ENCODE measurements around the gene TTC39A. TPM values are rescaled to one million over a fixed set of nuclear protein-coding genes. Genes with fewer than 3 reads are reported as not detected.

The TTC39A gene
- total RNA-seq, 1 donor from 2014 or later, result 21.3 TPM

DNA sequence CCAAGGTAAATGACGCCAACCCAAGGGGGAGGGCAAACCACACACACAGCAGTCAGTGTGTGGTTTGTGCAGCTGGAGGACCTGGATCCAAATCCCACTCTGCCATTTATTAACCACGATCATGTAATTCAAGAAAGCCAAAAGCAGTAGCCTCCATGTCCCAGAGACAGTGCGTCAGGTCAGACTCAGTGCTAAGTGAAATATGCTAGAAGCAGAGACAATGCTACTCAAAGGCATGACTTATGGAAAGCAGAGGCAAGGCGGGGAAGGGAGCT, 13.6 kb downstream of the TTC39A start:
- TF ChIP-seq, protein P1, sequence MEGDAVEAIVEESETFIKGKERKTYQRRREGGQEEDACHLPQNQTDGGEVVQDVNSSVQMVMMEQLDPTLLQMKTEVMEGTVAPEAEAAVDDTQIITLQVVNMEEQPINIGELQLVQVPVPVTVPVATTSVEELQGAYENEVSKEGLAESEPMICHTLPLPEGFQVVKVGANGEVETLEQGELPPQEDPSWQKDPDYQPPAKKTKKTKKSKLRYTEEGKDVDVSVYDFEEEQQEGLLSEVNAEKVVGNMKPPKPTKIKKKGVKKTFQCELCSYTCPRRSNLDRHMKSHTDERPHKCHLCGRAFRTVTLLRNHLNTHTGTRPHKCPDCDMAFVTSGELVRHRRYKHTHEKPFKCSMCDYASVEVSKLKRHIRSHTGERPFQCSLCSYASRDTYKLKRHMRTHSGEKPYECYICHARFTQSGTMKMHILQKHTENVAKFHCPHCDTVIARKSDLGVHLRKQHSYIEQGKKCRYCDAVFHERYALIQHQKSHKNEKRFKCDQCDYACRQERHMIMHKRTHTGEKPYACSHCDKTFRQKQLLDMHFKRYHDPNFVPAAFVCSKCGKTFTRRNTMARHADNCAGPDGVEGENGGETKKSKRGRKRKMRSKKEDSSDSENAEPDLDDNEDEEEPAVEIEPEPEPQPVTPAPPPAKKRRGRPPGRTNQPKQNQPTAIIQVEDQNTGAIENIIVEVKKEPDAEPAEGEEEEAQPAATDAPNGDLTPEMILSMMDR (conservative IDR thresholded peaks at IDR 0.05; ENCODE audit: low read depth, low read length), result no peak
- no peak for DNase-seq (ENCODE audit: low read depth)
- no peak overlapping the region for H3K4me3 ChIP-seq (ENCODE audit: low read depth, low read length)

DNA sequence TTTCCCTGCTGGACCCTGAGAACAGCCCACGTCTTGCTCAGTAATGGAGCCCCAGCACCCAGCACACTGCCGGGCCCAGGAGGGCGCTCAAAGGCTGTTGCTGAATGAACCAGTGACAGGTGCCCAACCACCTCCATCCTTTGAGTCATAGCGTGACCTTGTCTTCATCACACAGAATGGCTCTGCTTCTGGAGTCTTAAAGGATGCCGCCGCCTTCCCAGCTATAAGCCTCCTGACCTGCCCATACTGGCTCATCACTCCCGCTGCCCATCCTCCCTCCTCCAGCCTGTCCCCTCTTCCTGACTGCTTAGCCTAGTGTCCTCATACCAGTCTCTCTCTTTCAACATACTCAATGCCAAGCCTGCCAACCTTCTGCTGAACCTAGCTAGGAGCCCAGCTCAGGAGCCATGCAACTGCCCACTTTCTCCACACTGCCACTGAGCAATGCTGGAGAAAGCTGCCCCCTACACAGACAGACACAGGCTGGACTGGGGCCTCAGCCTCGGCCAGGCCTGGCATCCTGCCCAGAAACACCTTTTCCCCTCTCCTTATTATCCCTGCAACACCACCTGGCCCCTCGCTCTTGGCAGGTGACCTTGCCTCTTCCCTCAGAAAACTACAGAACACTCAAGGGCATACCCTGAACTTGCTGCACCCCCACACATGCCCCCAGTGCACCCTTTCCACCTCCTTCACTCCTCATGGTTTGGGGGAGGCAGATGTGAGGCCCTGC, 14.1 kb downstream of the TTC39A start:
- DNase-seq (ENCODE audit: low read depth), result no peak
- no peak overlapping the region for H3K4me3 ChIP-seq (ENCODE audit: low read depth, low read length)
- TF ChIP-seq, protein P1 (conservative IDR thresholded peaks at IDR 0.05; ENCODE audit: low read depth, low read length), result no peak

DNA sequence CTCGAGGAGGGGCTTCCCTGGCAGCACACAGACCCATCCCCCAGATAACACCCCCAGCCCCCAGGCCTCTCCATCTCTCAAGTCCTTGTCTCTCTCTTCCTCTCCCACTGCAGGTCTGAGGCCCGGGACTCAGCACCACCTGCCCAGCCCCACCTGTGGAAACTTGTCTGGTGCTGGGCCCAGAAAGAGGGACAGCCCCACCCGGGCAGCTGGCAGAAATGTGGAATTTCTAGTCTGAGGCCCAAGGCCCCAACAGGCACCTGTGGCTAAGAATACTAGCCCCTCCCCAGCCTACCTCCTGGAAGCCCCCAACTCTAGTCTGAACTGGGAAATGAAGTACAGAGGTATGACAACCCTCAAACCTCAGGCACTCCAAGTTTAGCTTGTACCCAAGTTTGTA, 15.4 kb downstream of the TTC39A start:
- no peak for DNase-seq (ENCODE audit: low read depth)
- TF ChIP-seq, protein P1 (conservative IDR thresholded peaks at IDR 0.05; ENCODE audit: low read depth, low read length), result no peak
- no peak overlapping the region for H3K4me3 ChIP-seq (ENCODE audit: low read depth, low read length)

DNA sequence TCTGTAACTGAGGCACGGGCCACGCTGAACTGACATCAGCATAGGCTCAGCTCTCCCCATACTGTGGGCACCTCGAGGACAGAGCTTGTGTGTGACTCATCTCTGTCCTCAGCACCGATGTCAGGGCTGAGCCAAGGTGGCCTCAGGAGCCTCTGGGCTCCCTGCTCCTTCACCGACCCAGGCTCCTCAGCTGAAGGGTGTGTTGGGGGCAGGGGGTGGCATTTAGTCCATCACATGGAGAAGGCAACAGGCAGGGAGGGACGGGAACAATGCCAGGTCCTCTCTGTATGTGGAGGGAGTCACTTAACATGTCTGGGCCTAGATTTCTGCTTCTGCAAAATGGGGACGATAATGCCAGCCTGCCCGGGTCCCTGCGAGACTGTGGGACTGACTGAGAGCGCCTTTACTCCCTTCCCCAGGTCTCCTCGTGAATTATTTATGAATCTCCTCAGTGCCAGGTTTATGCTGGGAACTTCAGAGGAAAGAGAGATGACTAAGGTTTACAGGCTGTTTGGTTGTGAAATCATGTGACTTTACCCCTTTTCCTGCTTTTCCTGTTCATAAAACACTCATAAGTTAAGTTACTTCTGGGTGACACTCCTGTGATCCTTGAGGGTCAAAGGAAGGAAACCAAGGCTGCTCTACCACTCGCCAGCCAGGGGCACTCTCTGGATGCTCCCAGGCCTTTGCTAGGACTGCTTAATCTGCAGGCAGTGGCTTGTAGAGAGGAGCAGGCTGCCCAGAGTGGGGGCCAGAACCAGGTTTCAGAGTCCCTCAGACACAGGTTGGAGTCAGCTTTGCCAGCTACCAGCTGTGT, 16.2 kb downstream of the TTC39A start:
- no peak overlapping the region for H3K4me3 ChIP-seq (ENCODE audit: low read depth, low read length)
- peak; percentile 93 for DNase-seq (ENCODE audit: low read depth)

DNA sequence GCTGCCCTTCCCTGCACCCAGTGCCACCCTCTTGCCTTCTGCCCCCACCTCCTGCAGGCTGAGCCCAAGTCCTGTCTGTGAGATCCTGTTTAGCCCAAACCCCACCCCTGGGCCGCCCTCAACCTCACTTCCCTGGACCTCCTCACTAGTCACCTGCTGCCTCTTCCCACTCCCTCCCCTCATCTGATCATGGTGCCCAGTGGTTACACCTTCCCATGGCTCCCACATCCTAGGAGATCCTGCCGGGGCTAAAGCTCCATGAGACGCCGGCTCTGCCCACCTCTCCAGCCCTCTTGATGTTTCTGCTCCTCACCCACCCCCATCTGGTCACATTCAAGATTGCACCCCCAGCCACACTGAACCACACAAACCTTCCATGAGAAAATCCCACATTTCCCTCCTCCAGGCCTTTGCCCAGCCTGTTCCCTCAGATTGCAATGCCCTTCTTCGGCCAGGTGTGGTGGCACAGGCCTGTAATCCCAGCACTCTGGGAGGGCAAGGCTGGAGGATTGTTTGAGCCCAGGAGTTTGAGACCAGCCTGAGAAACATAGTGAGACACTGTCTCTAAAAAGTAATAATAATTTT, 17.0 kb downstream of the TTC39A start:
- TF ChIP-seq, protein P1 (conservative IDR thresholded peaks at IDR 0.05; ENCODE audit: low read depth, low read length), result peak; percentile 49
- no peak for DNase-seq (ENCODE audit: low read depth)
- no peak overlapping the region for H3K4me3 ChIP-seq (ENCODE audit: low read depth, low read length)

More for the DNA sequence above, 16.2 kb downstream of the TTC39A start:
- TF ChIP-seq, protein P1 (conservative IDR thresholded peaks at IDR 0.05; ENCODE audit: low read depth, low read length), result peak; percentile 6

DNA sequence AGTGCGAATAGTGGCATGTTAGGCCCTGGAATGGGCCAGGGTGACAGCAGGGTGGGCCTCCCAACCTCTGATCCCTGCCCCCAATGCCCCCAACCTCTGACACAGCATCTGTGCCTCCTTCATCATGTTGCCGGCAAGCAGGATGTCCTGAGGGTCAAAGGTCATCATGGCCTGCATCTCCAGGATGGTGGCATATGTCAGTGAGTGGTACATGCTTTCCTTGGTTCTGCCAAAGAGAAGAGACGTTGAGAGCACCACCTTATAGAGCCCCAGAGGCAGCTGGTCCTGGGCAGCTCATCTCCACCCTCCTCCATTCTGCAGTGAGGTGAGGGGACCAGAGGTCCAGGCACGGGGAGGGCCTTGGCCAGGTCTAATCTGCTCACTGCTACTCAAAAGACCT, 17.6 kb downstream of the TTC39A start:
- no peak for DNase-seq (ENCODE audit: low read depth)
- TF ChIP-seq, protein P1 (conservative IDR thresholded peaks at IDR 0.05; ENCODE audit: low read depth, low read length), result no peak

More for the DNA sequence above, 17.6 kb downstream of the TTC39A start:
- H3K4me3 ChIP-seq (ENCODE audit: low read depth, low read length), result no peak overlapping the region

Measured in epithelial cell of proximal tubule (primary cell).